ENCODE results near the gene LAMC2.

DNA sequence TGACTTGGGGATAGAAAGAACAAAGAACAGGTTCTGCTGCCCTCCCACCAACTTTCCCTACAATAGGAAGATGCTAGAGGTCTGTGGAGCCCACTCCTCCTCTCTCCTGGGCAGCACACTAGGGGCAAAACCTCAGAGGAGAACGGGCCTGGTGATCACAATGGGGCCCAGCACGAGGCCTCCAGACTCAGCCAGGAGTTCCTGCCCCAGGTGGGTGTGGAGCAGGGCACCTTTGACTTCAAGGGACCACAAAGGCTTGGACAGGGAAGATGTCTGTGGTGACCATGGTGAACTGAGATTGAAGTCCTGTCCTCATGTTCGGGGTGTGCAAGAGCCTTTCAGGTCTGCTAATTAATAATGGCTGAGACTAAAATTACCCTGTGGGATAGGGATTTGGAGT is 88.8 kb downstream of the LAMC2 start:
- TF ChIP-seq, protein P1, sequence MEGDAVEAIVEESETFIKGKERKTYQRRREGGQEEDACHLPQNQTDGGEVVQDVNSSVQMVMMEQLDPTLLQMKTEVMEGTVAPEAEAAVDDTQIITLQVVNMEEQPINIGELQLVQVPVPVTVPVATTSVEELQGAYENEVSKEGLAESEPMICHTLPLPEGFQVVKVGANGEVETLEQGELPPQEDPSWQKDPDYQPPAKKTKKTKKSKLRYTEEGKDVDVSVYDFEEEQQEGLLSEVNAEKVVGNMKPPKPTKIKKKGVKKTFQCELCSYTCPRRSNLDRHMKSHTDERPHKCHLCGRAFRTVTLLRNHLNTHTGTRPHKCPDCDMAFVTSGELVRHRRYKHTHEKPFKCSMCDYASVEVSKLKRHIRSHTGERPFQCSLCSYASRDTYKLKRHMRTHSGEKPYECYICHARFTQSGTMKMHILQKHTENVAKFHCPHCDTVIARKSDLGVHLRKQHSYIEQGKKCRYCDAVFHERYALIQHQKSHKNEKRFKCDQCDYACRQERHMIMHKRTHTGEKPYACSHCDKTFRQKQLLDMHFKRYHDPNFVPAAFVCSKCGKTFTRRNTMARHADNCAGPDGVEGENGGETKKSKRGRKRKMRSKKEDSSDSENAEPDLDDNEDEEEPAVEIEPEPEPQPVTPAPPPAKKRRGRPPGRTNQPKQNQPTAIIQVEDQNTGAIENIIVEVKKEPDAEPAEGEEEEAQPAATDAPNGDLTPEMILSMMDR (IDR thresholded peaks at IDR 0.05) = no peak
- TF ChIP-seq POLR2A (IDR thresholded peaks at IDR 0.05) = no peak

Measured in prostate gland (tissue), 2 donors.